ENCODE measurements around the gene LSM14B. TPM values are rescaled to one million over a fixed set of nuclear protein-coding genes. Genes with fewer than 3 reads are reported as not detected.

The LSM14B gene
- total RNA-seq, 1 donor from 2014 or later, result 23.3 TPM

DNA sequence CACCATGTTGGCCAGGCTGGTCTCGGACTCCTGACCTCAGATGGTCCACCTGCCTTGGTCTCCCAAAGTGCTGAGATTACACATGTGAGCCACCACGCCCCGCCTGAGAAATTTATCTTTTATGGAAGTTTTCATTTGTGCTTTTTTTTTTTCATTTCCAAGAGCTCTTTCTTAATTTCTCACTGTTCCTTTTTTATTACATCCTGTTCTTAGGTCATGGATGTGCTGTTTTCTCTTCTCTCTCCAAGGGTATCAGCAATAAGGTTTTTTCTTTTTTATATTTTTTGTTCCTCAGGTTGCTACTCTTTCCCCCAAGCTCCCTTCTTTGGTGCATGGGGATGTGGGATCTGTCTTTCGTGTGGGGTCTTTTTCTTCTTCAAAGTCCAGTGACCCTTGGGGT is 21.2 kb upstream of the LSM14B start:
- DNase-seq (ENCODE audit: low read depth), result no peak
- TF ChIP-seq, protein P1, sequence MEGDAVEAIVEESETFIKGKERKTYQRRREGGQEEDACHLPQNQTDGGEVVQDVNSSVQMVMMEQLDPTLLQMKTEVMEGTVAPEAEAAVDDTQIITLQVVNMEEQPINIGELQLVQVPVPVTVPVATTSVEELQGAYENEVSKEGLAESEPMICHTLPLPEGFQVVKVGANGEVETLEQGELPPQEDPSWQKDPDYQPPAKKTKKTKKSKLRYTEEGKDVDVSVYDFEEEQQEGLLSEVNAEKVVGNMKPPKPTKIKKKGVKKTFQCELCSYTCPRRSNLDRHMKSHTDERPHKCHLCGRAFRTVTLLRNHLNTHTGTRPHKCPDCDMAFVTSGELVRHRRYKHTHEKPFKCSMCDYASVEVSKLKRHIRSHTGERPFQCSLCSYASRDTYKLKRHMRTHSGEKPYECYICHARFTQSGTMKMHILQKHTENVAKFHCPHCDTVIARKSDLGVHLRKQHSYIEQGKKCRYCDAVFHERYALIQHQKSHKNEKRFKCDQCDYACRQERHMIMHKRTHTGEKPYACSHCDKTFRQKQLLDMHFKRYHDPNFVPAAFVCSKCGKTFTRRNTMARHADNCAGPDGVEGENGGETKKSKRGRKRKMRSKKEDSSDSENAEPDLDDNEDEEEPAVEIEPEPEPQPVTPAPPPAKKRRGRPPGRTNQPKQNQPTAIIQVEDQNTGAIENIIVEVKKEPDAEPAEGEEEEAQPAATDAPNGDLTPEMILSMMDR (conservative IDR thresholded peaks at IDR 0.05; ENCODE audit: low read depth, low read length), result no peak
- H3K4me3 ChIP-seq (ENCODE audit: low read depth, low read length), result no peak overlapping the region

DNA sequence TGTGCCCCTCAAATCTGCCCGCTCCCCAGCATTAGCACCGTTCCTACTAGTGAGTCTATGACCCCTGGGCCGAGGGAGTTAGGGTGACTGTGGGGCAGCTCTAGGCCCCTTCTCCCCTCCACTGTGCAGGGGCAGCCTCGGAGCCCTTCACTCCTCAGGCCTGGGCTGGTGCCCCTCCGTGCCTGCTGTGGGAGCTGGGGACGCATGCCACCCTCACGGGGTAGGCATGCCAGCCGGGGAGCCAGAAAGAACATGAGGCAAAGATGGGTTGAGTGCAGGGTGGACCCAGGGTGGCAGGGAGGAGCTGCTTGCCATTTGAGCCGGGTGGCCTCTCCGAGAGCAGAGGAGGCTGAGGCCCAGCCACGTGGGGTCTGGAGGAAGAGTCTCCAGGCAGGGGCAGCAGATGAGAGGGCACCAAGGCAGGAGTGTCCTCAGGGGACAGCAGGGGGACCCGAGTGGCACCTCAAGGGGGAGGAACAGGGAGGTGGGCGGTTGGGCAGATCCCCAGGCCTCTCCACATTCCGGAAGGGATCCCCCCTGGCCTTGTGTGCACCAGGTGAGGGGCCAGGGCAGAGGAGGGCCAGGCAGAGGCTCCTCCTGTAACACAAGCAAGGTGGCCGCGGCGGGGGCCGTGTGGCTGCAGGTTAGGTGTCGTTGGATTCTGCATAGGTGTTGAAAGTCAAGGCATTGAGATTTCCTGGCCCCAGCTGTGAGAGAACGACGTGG is 18.6 kb upstream of the LSM14B start:
- TF ChIP-seq, protein P1 (conservative IDR thresholded peaks at IDR 0.05; ENCODE audit: low read depth, low read length), result no peak
- H3K4me3 ChIP-seq (ENCODE audit: low read depth, low read length), result no peak overlapping the region
- DNase-seq (ENCODE audit: low read depth), result no peak

DNA sequence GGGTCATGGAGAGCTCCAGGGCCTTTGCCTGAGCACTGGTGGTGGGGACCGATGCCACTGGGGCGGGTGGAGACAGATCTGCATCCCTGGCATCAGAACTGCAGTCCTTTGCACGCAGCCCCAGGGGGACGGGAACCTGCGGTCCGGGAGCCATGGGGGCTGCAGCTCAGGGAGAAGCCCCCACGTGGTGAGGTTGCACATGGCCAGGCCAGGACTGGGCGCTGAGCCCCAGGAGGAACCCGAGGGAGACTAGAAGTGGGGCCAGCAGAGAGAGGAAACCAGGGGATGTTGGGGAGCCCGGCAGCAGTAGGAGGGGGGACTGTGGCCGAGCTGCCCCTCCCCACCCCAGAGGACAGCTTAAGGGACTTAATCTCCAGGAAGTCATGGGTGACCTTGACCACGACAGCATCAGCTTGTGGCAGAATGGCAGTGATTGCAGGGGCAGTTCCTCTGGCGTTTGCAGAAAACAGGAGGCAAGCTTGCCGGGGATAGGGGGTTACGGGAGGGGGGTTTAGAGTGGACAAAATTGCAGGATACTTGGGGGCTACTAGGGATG is 18.0 kb upstream of the LSM14B start:
- no peak for DNase-seq (ENCODE audit: low read depth)
- no peak overlapping the region for H3K4me3 ChIP-seq (ENCODE audit: low read depth, low read length)
- TF ChIP-seq, protein P1 (conservative IDR thresholded peaks at IDR 0.05; ENCODE audit: low read depth, low read length), result no peak

DNA sequence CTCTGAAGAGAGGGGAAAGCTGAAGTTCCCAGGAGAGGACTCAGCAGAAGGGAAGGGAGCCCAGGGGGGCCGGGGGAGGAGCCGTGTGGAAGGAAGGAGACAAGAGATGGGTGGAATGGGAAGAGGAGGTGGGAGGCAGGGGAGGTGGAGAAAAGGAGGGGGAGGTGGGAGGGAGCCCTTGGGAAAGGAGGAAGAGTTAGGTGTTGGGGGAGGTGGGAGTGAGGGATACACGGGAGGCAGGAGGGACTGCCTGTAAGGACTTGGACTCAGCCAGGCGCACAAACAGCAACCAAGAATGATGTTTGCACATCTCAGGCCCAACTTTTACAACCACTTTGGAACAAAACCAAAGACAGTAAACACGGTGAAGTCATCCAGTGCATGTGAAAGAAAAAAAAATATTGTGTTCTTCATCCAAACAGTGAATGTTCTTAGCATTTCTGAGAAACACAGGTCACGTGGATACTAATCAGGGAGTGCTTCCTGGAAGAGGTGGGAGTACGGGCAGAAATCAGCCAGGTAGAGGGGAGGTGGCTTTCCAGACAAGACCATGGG is 17.4 kb upstream of the LSM14B start:
- TF ChIP-seq, protein P1 (conservative IDR thresholded peaks at IDR 0.05; ENCODE audit: low read depth, low read length), result no peak
- H3K4me3 ChIP-seq (ENCODE audit: low read depth, low read length), result no peak overlapping the region
- DNase-seq (ENCODE audit: low read depth), result no peak

DNA sequence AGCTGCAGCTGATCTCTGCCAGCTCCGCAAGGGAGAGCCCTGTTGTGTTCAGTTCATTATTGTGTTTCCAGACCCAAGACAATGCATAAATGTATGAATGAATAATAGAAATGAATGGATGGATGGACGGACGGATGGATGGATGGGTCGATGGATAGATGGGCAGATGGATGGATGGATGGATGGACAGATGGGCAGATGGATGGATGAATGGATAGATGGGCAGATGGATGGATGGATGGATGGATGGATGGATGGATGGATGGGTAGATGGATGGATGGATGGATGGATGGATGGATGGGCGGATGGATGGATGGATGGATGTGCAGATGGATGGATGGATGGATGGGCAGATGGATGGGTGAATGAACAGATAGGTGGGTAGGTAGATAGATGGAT is 16.7 kb upstream of the LSM14B start:
- no peak for DNase-seq (ENCODE audit: low read depth)
- TF ChIP-seq, protein P1 (conservative IDR thresholded peaks at IDR 0.05; ENCODE audit: low read depth, low read length), result no peak

DNA sequence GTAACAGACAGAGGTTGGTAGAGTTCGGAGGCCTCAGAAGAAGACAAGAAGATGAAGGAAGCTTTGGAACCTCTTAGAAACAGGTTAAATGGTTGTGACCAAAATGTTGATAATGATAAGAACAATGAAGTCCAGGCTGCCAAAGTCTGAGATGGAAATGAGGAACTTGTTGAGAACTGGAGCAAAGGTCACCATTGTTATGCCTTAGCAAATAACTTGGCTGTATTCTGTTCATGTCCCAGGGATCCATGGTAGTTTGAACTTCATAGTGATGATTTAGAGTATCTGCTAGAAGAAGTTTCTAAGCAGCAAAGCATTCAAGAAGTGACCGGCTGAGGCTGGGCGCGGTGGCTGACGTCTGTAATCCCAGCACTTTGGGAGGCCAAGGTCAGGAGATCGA is 11.1 kb upstream of the LSM14B start:
- DNase-seq (ENCODE audit: low read depth), result no peak
- no peak overlapping the region for H3K4me3 ChIP-seq (ENCODE audit: low read depth, low read length)
- TF ChIP-seq, protein P1 (conservative IDR thresholded peaks at IDR 0.05; ENCODE audit: low read depth, low read length), result no peak

More for the DNA sequence above, 16.7 kb upstream of the LSM14B start:
- no peak overlapping the region for H3K4me3 ChIP-seq (ENCODE audit: low read depth, low read length)

All from epithelial cell of proximal tubule (primary cell).